Fibroblast of the aortic adventitia (primary cell): ENCODE data around the gene LUC7L3. TPM values are rescaled to one million over a fixed set of nuclear protein-coding genes. Genes with fewer than 3 reads are reported as not detected.
A peak's percentile ranks its signal among the peaks of the same experiment; 100 is the strongest.
"Not testable (repeated sequence)": the region's sequence is repeated elsewhere in the genome, so short reads cannot be mapped to it uniquely, and the experiment has no call there.

ENCODE experiments used
- DNase-seq: peaks from one replicate; pipeline ENCODE4 v3.0.0-alpha.2; 2010; ENCODE audit warnings: low read depth
- H3K4me3 ChIP-seq: 2 replicates; pipeline ENCODE4 v1.5.1; 2011; ENCODE audit warnings: low read depth, mild to moderate bottlenecking, control low read depth, low read length, moderate library complexity
- CTCF ChIP-seq: IDR thresholded peaks from 2 replicates; pipeline ENCODE4 v1.5.1; 2011; ENCODE audit warnings: mild to moderate bottlenecking, low read length, control low read depth, inconsistent platforms; ENCODE audit not compliant: insufficient read depth
- total RNA-seq: library from RNA; depleted of rRNA; stranded (reverse); fragments of >200 nt; gene quantifications from 2 replicates; pipeline ENCODE4 v1.2.3, GENCODE V29; 2012; ENCODE audit warnings: low replicate concordance

The LUC7L3 gene
- total RNA-seq, 1 donor, result 30.2 TPM

GRCh38 chr17:50721194-50722010, 2.0 kb downstream of the LUC7L3 start:
- H3K4me3 ChIP-seq, result peak overlapping the region; percentile 88
- no peak for DNase-seq
- no peak for TF ChIP-seq CTCF

GRCh38 chr17:50722746-50723145, 3.3 kb downstream of the LUC7L3 start:
- H3K4me3 ChIP-seq, result no peak overlapping the region
- no peak for DNase-seq

GRCh38 chr17:50724622-50725021, 5.2 kb downstream of the LUC7L3 start:
- DNase-seq, H3K4me3 ChIP-seq: not testable (repeated sequence)

More at GRCh38 chr17:50722746-50723145, 3.3 kb downstream of the LUC7L3 start:
- TF ChIP-seq CTCF, result no peak

- no peak for DNase-seq
- TF ChIP-seq CTCF, result no peak
- H3K4me3 ChIP-seq, result no peak overlapping the region
Measured at GRCh38 chr17:50725769-50726655, 6.6 kb downstream of the LUC7L3 start.

- no peak for TF ChIP-seq CTCF
- H3K4me3 ChIP-seq, result no peak overlapping the region
- no peak for DNase-seq
Measured at GRCh38 chr17:50728112-50728429, 8.7 kb downstream of the LUC7L3 start.

- no peak for DNase-seq
- no peak for TF ChIP-seq CTCF
- no peak overlapping the region for H3K4me3 ChIP-seq
Measured at GRCh38 chr17:50728881-50729765, 9.7 kb downstream of the LUC7L3 start.
